Thyroid gland (tissue), 4 donors: ENCODE data around the gene FAM114A2.

Experiments used
- CTCF ChIP-seq, 6 experiments: fragments of 200-600 bp in 3 of 6; fragments of 450-650 bp in 3 of 6; sonication (generic) in 3 of 6; IDR thresholded peaks; one replicate each; pipeline ENCODE4 v1.5.1; 2016 to 2019; ENCODE audit warnings: antibody characterized with exemption in 6 of 6, mild to moderate bottlenecking in 2 of 6, inconsistent platforms in 1 of 6, moderate library complexity in 1 of 6
- POLR2A ChIP-seq, 2 donors: fragments of 450-650 bp; IDR thresholded peaks; one replicate each; pipeline ENCODE4 v1.6.1; 2017; ENCODE audit warnings: antibody characterized with exemption in 2 of 2, mild to moderate bottlenecking in 2 of 2, moderate library complexity in 1 of 2

GRCh38 chr5:154047324-154047723 lies 8.6 kb upstream of the FAM114A2 start:
- no peak for TF ChIP-seq CTCF (IDR thresholded peaks at IDR 0.05)
- TF ChIP-seq POLR2A (IDR thresholded peaks at IDR 0.05): no peak
